Activated T-helper 1 cell treated with anti-CD3 and anti-CD28 coated beads, Interleukin-12 subunit alpha, Interleukin-12 subunit beta, Interleukin-2, Interleukin-4 antibody, amounts not matched to agents 30 ng/mL and 10 ng/mL and 1 ng/mL, durations not matched to agents 14 hours and 24 hours and 36 hours (primary cell): ENCODE measurements around the gene SAP130. TPM values are rescaled to one million over a fixed set of nuclear protein-coding genes. Genes with fewer than 3 reads are reported as not detected.

Source experiments
- DNase-seq: peaks from one replicate; pipeline ENCODE4 v3.0.0; 2021; ENCODE audit warnings: low spot score
- H3K27ac Mint-ChIP-seq: one replicate; pipeline ENCODE4 v1.8.0; 2021; ENCODE audit warnings: mild to moderate bottlenecking, mixed read lengths
- H3K27me3 Mint-ChIP-seq: one replicate; pipeline ENCODE4 v1.8.0; 2022; ENCODE audit warnings: mild to moderate bottlenecking, moderate library complexity, mixed read lengths; ENCODE audit not compliant: insufficient read depth
- H3K36me3 Mint-ChIP-seq: one replicate; pipeline ENCODE4 v1.8.0; 2021; ENCODE audit warnings: low read depth, mixed read lengths
- H3K4me1 Mint-ChIP-seq: one replicate; pipeline ENCODE4 v1.8.0; 2021; ENCODE audit warnings: low read depth, mixed read lengths
- H3K4me3 Mint-ChIP-seq: one replicate; pipeline ENCODE4 v1.8.0; 2021; ENCODE audit warnings: mild to moderate bottlenecking, moderate library complexity, mixed read lengths
- H3K9me3 Mint-ChIP-seq: one replicate; pipeline ENCODE4 v1.8.0; 2021; ENCODE audit warnings: mixed read lengths
- intact Hi-C: fragments of 100-400 bp; cut with micrococcal nuclease; formaldehyde crosslinking; loops from one replicate; pipeline ENCODE4 v1.15.1; 2024
- total RNA-seq: library from RNA; stranded (reverse); gene quantifications from 2 replicates; pipeline ENCODE4 v1.2.3, GENCODE V29; 2022

SAP130 gene
- total RNA-seq, 1 donor from 2014 or later, result 31.5 TPM

GRCh38 chr2:128012698-128013097, 15.2 kb downstream of the SAP130 start:
- no peak for DNase-seq

GRCh38 chr2:128008074-128008672, 19.7 kb downstream of the SAP130 start:
- Mint-ChIP-seq H3K27me3 (no peaks in the 10 kb centered on the region), H3K36me3 (peaks cover 55% of the 10 kb centered on the region), H3K27ac (peak overlapping the region; percentile 2), H3K4me3 (no peak overlapping the region), H3K9me3 (no peaks in the 10 kb centered on the region), H3K4me1 (peaks cover 6% of the 10 kb centered on the region)
- intact Hi-C loops, result no loop called here
- DNase-seq, result no peak

More at GRCh38 chr2:128012698-128013097, 15.2 kb downstream of the SAP130 start:
- Mint-ChIP-seq H3K9me3 (no peaks in the 10 kb centered on the region), H3K4me1 (no peaks in the 10 kb centered on the region), H3K27ac (no peak overlapping the region), H3K27me3 (no peaks in the 10 kb centered on the region), H3K36me3 (peaks cover 59% of the 10 kb centered on the region), H3K4me3 (no peak overlapping the region)
- intact Hi-C loops, result no loop called here

GRCh38 chr2:128004509-128004908, 23.4 kb downstream of the SAP130 start:
- Mint-ChIP-seq H3K4me3 (no peak overlapping the region), H3K9me3 (no peaks in the 10 kb centered on the region), H3K27ac (no peak overlapping the region), H3K27me3 (no peaks in the 10 kb centered on the region), H3K4me1 (peaks cover 11% of the 10 kb centered on the region), H3K36me3 (peaks cover 43% of the 10 kb centered on the region)
- intact Hi-C loops, result no loop called here
- no peak for DNase-seq

- Mint-ChIP-seq H3K4me1 (peaks cover 11% of the 10 kb centered on the region), H3K27me3 (no peaks in the 10 kb centered on the region), H3K27ac (no peak overlapping the region), H3K4me3 (no peak overlapping the region), H3K36me3 (peaks cover 43% of the 10 kb centered on the region), H3K9me3 (no peaks in the 10 kb centered on the region)
- no peak for DNase-seq
- intact Hi-C loops, result no loop called here
Measured at GRCh38 chr2:128003463-128003862, 24.4 kb downstream of the SAP130 start.

- H3K4me1 Mint-ChIP-seq, result no peaks in the 10 kb centered on the region
- H3K27ac Mint-ChIP-seq, result no peak overlapping the region
- no peak for DNase-seq
- no peak overlapping the region for H3K4me3 Mint-ChIP-seq
- intact Hi-C loops, result no loop called here
- no peaks in the 10 kb centered on the region for H3K9me3 Mint-ChIP-seq
- H3K27me3 Mint-ChIP-seq, result no peaks in the 10 kb centered on the region
- peaks cover 37% of the 10 kb centered on the region for H3K36me3 Mint-ChIP-seq
Measured at GRCh38 chr2:127996160-127996559, 31.7 kb downstream of the SAP130 start.

- DNase-seq, result no peak
- no peaks in the 10 kb centered on the region for H3K4me1 Mint-ChIP-seq
- H3K36me3 Mint-ChIP-seq, result peaks cover 37% of the 10 kb centered on the region
- no peaks in the 10 kb centered on the region for H3K27me3 Mint-ChIP-seq
- no peak overlapping the region for H3K4me3 Mint-ChIP-seq
- intact Hi-C loops, result no loop called here
- no peak overlapping the region for H3K27ac Mint-ChIP-seq
- no peaks in the 10 kb centered on the region for H3K9me3 Mint-ChIP-seq
Measured at GRCh38 chr2:127995725-127996124, 32.1 kb downstream of the SAP130 start.

- Mint-ChIP-seq H3K4me1 (no peaks in the 10 kb centered on the region), H3K36me3 (peaks cover 32% of the 10 kb centered on the region), H3K9me3 (no peaks in the 10 kb centered on the region), H3K27me3 (no peaks in the 10 kb centered on the region), H3K4me3 (no peak overlapping the region), H3K27ac (no peak overlapping the region)
- DNase-seq, result no peak
- intact Hi-C loops, result no loop called here
Measured at GRCh38 chr2:127993659-127994058, 34.2 kb downstream of the SAP130 start.

- Mint-ChIP-seq H3K9me3 (no peaks in the 10 kb centered on the region), H3K36me3 (peaks cover 32% of the 10 kb centered on the region), H3K27me3 (no peaks in the 10 kb centered on the region), H3K27ac (no peak overlapping the region), H3K4me1 (no peaks in the 10 kb centered on the region), H3K4me3 (no peak overlapping the region)
- DNase-seq, result no peak
- intact Hi-C loops, result no loop called here
Measured at GRCh38 chr2:127991742-127992141, 36.1 kb downstream of the SAP130 start.

GRCh38 chr2:127986548-127987079, 41.2 kb downstream of the SAP130 start:
- H3K27ac Mint-ChIP-seq, result no peak overlapping the region
- no peaks in the 10 kb centered on the region for H3K27me3 Mint-ChIP-seq
- H3K9me3 Mint-ChIP-seq, result no peaks in the 10 kb centered on the region
- H3K4me3 Mint-ChIP-seq, result no peak overlapping the region
- no peak for DNase-seq
- intact Hi-C loops, result no loop called here
- peaks cover 12% of the 10 kb centered on the region for H3K4me1 Mint-ChIP-seq
- H3K36me3 Mint-ChIP-seq, result peaks cover 46% of the 10 kb centered on the region

- Mint-ChIP-seq H3K27me3 (no peaks in the 10 kb centered on the region), H3K27ac (no peak overlapping the region), H3K4me1 (peaks cover 12% of the 10 kb centered on the region), H3K4me3 (no peak overlapping the region), H3K36me3 (peaks cover 46% of the 10 kb centered on the region), H3K9me3 (no peaks in the 10 kb centered on the region)
- intact Hi-C loops, result no loop called here
- DNase-seq, result no peak
Measured at GRCh38 chr2:127985735-127986134, 42.1 kb downstream of the SAP130 start.

- H3K4me1 Mint-ChIP-seq, result peaks cover 12% of the 10 kb centered on the region
- H3K36me3 Mint-ChIP-seq, result peaks cover 48% of the 10 kb centered on the region
- H3K4me3 Mint-ChIP-seq, result no peak overlapping the region
- no peaks in the 10 kb centered on the region for H3K9me3 Mint-ChIP-seq
- H3K27me3 Mint-ChIP-seq, result no peaks in the 10 kb centered on the region
- intact Hi-C loops, result no loop called here
- DNase-seq, result no peak
- H3K27ac Mint-ChIP-seq, result no peak overlapping the region
Measured at GRCh38 chr2:127985026-127985734, 42.7 kb downstream of the SAP130 start.

GRCh38 chr2:127984551-127984950, 43.3 kb downstream of the SAP130 start:
- intact Hi-C loops, result no loop called here
- Mint-ChIP-seq H3K4me1 (peaks cover 12% of the 10 kb centered on the region), H3K36me3 (peaks cover 47% of the 10 kb centered on the region), H3K4me3 (no peak overlapping the region), H3K27ac (no peak overlapping the region), H3K9me3 (no peaks in the 10 kb centered on the region), H3K27me3 (no peaks in the 10 kb centered on the region)
- no peak for DNase-seq

GRCh38 chr2:127969446-127969845, 58.4 kb downstream of the SAP130 start:
- H3K27ac Mint-ChIP-seq, result no peak overlapping the region
- intact Hi-C loops, result no loop called here
- H3K36me3 Mint-ChIP-seq, result peaks cover 19% of the 10 kb centered on the region
- DNase-seq, result no peak
- no peak overlapping the region for H3K4me3 Mint-ChIP-seq
- H3K4me1 Mint-ChIP-seq, result no peaks in the 10 kb centered on the region
- no peaks in the 10 kb centered on the region for H3K27me3 Mint-ChIP-seq
- H3K9me3 Mint-ChIP-seq, result no peaks in the 10 kb centered on the region
